Stimulated activated naive CD8-positive, alpha-beta T cell treated with anti-CD3 and anti-CD28 coated beads, Interleukin-15, amount 100 ng/mL, for 72 hours (primary cell): ENCODE measurements around the gene SLC24A4.

Experiments used
- ATAC-seq: fragments of 150-1000 bp; cut with Tn5 transposase; 2 replicates; pipeline ENCODE4 v1.10.0; 2021; ENCODE audit warnings: mild to moderate bottlenecking, moderate library complexity
- DNase-seq, 2 donors: peaks; one replicate each; pipeline ENCODE4 v3.0.0; 2021 to 2022
- H3K27ac Mint-ChIP-seq, 2 donors: one replicate each; pipeline ENCODE4 v1.8.0; 2022; ENCODE audit warnings: mild to moderate bottlenecking in 2 of 2, mixed read lengths in 2 of 2, moderate library complexity in 2 of 2
- H3K27me3 Mint-ChIP-seq: one replicate; pipeline ENCODE4 v1.8.0; 2022; ENCODE audit warnings: mixed read lengths
- H3K4me1 Mint-ChIP-seq: one replicate; pipeline ENCODE4 v1.8.0; 2022; ENCODE audit warnings: mild to moderate bottlenecking, mixed read lengths
- H3K4me3 Mint-ChIP-seq, 2 donors: one replicate each; pipeline ENCODE4 v1.8.0; 2022; ENCODE audit warnings: mild to moderate bottlenecking in 2 of 2, mixed read lengths in 2 of 2, moderate library complexity in 1 of 2
- H3K9me3 Mint-ChIP-seq, 2 donors: one replicate each; pipeline ENCODE4 v1.8.0; 2022; ENCODE audit warnings: mixed read lengths in 2 of 2

The SLC24A4 gene

DNA sequence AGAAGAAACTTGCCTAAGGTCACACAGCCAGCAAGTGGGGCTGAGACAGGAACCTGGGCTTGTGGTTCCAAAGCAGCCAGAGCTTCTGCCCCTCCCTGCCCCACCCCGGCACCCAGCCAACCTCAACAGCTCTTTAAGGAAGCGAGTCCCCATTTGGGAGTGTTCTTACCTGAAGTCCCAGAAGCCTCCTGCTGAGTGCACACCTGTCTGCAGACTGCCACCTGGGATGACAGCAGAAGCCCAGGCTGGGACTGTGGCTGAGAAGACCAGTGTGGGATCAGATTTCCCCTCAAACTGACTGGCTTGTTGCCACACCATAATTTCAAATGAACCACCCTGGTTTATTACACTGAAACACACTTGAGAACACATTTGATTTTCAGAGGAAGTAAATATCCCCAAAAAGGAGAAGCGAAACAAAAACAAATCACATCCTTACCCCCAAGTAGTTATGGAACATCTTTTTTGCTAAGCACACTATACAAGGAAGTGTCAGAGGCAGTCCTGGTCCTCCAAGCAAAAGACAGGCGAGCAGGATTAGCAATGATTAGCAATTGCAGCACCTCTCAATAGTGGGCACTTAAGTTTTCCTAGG is 184.3 kb downstream of the SLC24A4 start:
- Mint-ChIP-seq H3K9me3 (no peaks in the 10 kb centered on the region), H3K4me3 (no peak overlapping the region), H3K4me1 (peaks cover 43% of the 10 kb centered on the region), H3K27me3 (no peaks in the 10 kb centered on the region), H3K27ac (no peak overlapping the region)
- ATAC-seq (no peak), DNase-seq (no peak)

DNA sequence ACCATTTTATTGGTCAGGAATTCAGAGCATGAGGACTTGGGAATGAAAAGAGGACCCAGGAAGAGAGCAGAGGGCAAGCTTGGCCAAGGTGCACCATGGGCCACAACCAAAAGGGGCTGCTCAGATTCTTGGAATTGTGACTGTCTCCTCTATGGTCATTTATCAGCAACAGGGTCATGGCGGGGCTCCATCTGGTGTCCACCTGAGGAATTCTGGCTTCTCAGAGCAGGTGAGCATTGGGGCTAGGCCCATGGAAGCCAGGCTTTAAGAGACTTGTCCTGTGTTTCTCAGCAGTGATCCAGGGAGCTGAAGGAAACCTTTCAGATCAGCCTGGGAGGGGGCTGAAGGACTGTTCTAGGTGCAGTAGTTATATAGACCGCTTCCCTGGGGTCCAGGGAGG is 188.0 kb downstream of the SLC24A4 start:
- H3K4me3 Mint-ChIP-seq: no peak overlapping the region
- no peak for DNase-seq
- no peaks in the 10 kb centered on the region for H3K27me3 Mint-ChIP-seq
- H3K9me3 Mint-ChIP-seq: no peaks in the 10 kb centered on the region
- no peak overlapping the region for H3K27ac Mint-ChIP-seq
- ATAC-seq: no peak
- peaks cover 53% of the 10 kb centered on the region for H3K4me1 Mint-ChIP-seq

DNA sequence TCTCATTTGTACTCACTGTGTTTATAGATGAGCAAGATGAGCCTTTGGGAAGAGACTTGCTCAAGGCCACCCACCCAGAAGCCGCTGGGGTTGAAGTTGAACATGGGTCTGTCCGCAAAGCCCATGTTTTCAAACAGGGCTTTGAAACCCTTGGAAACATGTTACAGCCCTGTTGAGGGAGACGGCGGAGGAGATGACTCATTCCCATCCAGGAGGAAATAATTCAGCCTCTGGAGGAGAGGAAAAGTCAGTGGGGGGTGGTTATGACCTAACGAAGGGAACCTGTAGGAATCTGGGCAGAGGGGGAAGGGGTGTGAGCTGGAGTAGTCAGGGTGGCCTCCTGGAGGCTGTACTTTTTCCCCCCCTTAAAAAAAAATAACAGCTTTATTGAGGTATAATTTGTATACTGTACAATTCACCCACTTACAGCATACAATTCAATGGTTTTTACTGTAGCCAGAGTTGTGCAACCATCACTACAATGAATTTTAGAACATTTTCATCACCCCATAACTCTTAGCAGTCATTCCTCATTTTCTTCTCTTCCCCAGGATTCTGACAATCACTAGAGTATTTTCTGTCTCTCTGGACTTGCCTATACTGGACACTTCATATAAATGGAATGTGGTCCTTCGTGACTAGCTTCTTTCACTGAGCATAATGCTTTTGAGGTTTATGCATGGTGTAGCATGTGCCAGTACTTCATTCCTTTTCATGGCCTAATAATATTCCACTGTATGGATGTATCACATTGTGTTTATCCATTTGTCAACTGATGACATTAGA is 188.7 kb downstream of the SLC24A4 start:
- Mint-ChIP-seq H3K9me3 (no peaks in the 10 kb centered on the region), H3K4me1 (peaks cover 54% of the 10 kb centered on the region), H3K4me3 (no peak overlapping the region), H3K27ac (no peak overlapping the region), H3K27me3 (no peaks in the 10 kb centered on the region)
- no peak for ATAC-seq
- DNase-seq: no peak

DNA sequence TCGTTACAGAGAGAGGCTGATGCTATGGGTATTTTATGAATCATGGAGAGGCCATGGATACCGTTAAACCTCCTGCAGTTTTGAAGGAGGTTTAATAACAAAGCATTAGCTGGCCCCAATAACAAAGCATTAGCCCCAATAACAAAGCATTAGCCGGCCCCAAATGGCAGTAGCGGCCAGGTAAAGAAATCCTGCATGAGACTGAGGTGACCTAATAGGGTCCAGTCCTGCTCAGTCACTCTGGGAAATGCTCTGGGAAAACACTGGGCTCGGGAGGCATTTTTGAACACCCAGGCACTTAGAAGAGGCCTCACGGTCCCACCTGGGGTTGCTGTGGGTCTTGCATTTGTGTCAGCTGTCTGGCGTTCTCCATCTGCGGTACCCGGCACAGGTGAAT is 189.8 kb downstream of the SLC24A4 start:
- H3K27me3 Mint-ChIP-seq: no peaks in the 10 kb centered on the region
- ATAC-seq (peak; percentile 3), DNase-seq (no peak)
- peak overlapping the region; percentile 12 to 19 for H3K27ac Mint-ChIP-seq
- H3K4me1 Mint-ChIP-seq: peaks cover 57% of the 10 kb centered on the region
- no peaks in the 10 kb centered on the region for H3K9me3 Mint-ChIP-seq
- H3K4me3 Mint-ChIP-seq: peak overlapping the region; percentile 77 to 91

DNA sequence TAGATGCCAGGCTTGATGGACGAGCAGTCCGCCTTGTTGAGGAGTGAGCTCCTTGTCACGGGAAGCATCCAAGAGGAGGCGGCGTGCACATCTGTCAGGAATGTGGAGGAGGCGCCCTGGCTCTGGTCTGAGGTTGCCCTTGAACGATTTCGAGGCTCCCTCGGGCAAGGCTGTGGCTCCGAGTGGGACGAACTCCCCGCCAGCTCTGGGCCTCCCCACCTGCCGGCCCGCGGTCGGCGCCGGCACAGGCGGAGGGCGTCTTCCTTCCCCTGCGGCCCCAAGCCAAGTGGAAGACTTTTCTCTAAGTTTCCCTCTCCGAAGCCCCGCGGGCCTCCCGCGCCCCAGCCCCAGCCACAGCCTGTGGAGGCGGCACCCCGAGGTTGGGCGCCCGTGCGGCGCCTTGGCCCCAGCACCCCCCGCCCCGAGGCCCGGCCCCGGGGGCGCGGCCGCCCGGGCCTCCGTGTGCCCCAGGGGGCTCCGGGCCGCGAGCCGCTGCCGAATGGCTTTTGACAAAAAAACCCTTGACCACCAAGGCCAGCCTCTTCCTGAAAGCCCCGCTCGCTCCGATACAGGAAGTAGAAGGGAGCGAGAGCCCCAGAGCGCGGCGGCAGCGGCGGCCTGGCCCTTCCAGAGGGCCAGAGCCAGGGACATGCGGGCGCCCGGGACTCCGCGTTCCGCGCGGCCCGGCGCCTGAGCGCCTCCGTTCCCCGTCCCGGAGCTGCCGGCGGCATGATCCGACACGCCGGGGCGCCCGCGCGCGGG is 190.4 kb downstream of the SLC24A4 start, which contains the start of gene RIN3:
Gene RIN3, plus strand, starts transcription at position 578 of the 762 bp plus-strand sequence. Its CDS starts 152 bp downstream, at position 730.
- no peaks in the 10 kb centered on the region for H3K9me3 Mint-ChIP-seq
- peak within 1 kb of the TSS; percentile 78 to 95 for H3K27ac Mint-ChIP-seq
- H3K4me1 Mint-ChIP-seq: peaks cover 63% of the 10 kb centered on the region
- no peaks in the 10 kb centered on the region for H3K27me3 Mint-ChIP-seq
- peak within 1 kb of the TSS; percentile 77 to 91 for H3K4me3 Mint-ChIP-seq
- ATAC-seq (peak; percentile 76), DNase-seq (peak; percentile 55 to 69)

DNA sequence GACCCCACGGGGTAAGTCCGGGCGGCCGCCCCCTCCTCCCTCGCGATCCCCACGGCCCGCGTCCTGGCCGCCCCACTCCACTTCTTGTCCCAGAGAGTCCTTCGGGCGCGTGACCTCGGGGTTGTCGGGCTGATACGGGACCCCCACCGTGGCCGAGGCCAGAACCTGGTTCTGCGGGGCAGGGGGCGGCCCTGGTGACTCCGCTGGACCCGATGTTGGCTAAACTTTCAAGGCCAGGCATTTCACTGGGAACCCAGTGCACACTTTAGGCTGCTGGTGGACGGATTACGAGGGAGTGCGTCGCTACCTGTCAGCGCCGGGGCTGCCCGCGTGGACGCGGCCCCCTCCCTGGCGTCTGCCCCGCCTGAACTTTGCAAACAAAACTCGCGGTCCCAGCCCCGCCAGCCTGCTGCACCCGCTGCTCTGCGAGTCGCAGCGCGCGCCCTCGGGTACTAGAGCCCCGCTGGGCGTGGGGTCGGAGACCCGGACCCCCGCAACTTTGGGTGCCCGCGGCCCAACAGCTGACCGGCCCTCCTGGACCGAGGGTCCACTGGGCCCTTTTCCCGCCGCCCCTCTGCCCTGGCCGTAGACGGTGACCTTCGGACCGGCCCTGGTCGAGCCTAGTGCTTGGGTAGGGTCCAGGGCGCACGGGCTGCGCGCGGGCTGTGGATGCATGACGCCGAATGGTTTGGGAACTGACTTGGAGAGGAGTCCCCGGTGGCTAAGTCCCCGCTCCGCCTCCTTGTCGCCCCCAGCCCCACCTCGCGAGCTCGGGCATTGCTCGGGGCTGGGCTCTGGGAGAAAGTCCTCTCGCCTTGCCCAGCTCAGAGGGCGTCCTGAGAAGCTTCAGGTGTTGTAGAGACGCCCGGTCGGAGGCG is 191.2 kb downstream of the SLC24A4 start:
- H3K9me3 Mint-ChIP-seq: no peaks in the 10 kb centered on the region
- no peaks in the 10 kb centered on the region for H3K27me3 Mint-ChIP-seq
- peak overlapping the region; percentile 77 to 91 for H3K4me3 Mint-ChIP-seq
- DNase-seq: peak; percentile 39 to 41
- peak overlapping the region; percentile 78 to 95 for H3K27ac Mint-ChIP-seq
- ATAC-seq: peak; percentile 52
- H3K4me1 Mint-ChIP-seq: peaks cover 71% of the 10 kb centered on the region

DNA sequence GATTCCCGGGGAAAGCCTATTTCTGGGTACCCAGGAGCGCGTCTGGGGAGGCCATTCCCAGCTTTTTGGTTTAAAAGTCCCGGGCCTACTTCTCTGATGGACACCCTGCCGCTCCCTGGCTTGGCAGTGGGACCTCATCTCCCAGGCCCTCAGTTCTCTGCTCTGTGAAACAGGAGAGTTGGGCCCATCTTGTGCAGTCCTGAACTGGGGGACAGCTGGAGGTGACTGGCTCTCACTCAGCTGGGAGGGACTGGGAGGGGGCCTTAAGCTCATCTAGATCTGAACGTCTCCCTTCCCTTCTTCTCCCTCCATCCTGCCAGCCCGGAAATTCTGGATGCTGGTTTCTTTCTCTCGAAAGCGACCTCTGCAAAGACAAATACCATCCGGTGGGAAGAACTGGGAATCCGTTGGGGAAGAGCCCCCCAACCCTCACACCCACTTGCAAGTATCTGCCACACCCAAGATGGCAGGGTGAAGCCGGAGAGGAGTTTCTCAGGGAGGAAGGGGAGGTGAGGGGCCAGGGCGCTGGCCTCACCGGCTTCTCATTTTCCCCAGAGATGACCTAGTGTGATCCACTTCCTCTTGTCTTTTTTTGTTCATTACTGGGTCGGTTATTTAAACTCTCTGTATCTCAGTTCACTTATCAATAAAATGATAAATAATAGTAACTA is 192.0 kb downstream of the SLC24A4 start:
- Mint-ChIP-seq H3K27me3 (no peaks in the 10 kb centered on the region), H3K4me1 (peaks cover 76% of the 10 kb centered on the region), H3K9me3 (no peaks in the 10 kb centered on the region), H3K27ac (peak overlapping the region; percentile 42 to 83), H3K4me3 (peak overlapping the region; percentile 77 to 91)
- no peak for ATAC-seq
- DNase-seq: no peak

DNA sequence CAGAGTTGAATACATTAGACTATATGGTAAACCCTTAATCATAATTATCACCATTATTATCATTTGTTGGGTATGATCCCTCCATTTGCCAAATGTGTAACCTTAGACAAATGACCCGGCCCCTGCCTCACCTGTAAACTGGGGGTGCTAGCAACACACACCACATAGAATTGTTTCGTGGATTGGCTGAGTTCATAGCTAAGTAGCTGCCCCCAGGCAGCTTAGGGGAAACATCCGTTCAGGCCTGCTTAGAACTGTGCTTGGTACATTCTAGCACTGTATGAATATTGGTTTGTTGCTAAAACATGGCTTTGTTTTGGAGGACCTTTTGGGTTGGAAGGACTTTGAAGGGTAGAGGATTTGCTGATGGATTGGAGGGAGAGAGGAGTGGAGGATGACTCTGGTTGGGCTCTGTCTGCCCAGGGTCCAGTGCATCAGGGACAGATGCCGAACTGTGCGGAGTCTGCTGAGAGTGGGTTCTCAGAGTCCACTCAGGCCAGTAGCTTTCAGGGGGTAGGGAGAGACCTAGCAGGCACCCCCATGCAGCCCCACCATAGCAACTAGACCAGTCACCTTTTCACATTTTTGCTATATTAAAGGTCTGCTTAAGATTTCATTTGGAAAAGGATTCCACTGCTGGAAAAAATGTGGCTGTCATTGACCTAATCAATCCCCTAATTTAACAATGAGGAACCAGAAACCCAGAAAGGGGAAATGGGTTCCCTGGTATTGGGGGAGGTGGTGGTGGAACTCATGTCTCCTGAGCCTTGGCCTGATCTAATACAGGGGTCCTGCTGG is 192.8 kb downstream of the SLC24A4 start:
- Mint-ChIP-seq H3K27ac (peak overlapping the region; percentile 54 to 83), H3K27me3 (no peaks in the 10 kb centered on the region), H3K9me3 (peaks cover under 1 to 2% of the 10 kb centered on the region in 2 donors), H3K4me3 (peak overlapping the region; percentile 77 to 91), H3K4me1 (peaks cover 79% of the 10 kb centered on the region)
- DNase-seq (no peak), ATAC-seq (no peak)

DNA sequence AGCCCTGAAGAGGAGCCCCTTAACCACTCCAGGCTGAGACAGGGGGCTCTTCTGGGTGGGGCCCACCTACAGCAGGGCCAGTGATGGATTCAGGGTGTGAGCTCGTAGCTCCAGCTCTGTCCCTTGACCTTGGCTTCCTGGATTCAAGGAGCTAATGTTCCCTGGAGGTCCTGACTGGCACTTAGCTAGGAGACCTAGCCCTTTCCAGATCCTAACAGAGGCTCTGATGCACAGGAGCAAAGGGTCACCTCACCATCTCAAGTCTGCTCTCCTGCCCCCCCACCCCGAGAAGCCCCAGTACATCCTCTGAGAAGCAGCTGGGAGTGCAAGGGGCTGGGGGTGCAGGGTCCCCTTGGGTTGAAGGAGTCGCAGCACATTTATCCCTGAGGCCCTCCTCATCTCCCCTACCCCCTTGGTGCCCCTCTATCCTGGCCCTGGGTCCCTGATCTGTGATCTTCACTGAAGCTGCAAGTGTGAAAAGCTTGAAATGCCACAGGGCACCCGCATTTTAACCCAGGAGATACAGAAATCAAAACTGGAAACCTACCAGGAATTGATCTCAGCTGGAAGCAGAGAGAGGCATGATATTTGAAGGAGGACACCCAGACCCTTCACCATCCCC is 193.5 kb downstream of the SLC24A4 start:
- ATAC-seq (no peak), DNase-seq (no peak)
- Mint-ChIP-seq H3K27ac (peak overlapping the region; percentile 27 to 31), H3K4me3 (peak overlapping the region; percentile 77 to 91), H3K27me3 (no peaks in the 10 kb centered on the region), H3K4me1 (peaks cover 81% of the 10 kb centered on the region), H3K9me3 (peaks cover 8 to 9% of the 10 kb centered on the region in 2 donors)

DNA sequence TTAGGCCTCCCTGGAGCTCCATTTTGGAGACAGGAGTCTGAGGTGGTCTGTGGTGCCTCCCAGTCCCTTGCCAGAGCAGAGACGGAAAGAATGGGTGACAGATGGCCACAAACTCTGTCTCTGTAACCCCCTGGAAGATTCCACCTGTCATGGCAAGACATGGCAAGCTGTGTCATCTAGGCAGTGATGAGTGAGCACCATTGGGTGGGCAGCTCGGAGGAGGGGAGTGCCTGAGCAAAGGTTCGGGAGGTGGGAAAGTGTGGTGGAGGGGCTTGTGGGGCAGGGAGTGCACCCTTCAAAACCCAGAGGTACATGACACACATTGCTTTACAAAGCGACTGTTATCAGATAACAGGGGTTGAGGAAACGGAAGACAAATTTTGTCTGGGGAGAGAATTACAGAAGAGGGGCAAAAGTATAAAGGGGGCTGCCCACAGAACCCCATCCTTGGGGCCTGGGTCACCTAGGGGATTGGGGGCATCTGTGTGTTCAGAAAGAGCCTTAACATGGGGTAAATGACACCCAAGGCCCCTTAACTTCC is 194.1 kb downstream of the SLC24A4 start:
- Mint-ChIP-seq H3K4me3 (peak overlapping the region; percentile 77 to 91), H3K4me1 (peaks cover 81% of the 10 kb centered on the region), H3K9me3 (peaks cover 9 to 13% of the 10 kb centered on the region in 2 donors), H3K27me3 (no peaks in the 10 kb centered on the region), H3K27ac (peak overlapping the region; percentile 10 to 14)
- peak in 1 of 2 donors; percentile 42 for DNase-seq
- ATAC-seq: peak; percentile 22

DNA sequence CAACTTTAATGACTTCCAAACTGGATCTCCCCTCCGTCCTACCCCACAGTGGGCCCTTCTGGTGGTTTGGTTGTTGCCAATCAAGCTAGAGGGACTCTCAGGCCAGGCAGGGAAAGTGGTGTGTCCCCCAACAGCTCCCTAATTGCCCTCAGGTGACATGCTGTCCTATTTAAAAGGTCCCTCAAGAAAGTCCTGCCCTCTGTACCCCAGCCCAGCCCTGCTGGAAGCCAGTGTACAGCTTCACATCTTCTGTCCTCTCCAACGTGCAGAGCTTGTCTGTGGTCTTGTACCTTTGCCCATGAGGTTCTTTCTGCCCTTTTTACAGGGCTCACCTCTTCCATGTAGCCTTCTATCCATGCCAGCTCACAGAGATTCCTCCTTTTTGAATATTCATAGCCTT is 194.8 kb downstream of the SLC24A4 start:
- ATAC-seq (no peak), DNase-seq (no peak)
- H3K4me1 Mint-ChIP-seq: peaks cover 80% of the 10 kb centered on the region
- peak overlapping the region in 1 of 2 donors; percentile 30 for H3K4me3 Mint-ChIP-seq
- H3K27ac Mint-ChIP-seq: no peak overlapping the region
- no peaks in the 10 kb centered on the region for H3K27me3 Mint-ChIP-seq
- H3K9me3 Mint-ChIP-seq: peaks cover 9 to 13% of the 10 kb centered on the region in 2 donors

DNA sequence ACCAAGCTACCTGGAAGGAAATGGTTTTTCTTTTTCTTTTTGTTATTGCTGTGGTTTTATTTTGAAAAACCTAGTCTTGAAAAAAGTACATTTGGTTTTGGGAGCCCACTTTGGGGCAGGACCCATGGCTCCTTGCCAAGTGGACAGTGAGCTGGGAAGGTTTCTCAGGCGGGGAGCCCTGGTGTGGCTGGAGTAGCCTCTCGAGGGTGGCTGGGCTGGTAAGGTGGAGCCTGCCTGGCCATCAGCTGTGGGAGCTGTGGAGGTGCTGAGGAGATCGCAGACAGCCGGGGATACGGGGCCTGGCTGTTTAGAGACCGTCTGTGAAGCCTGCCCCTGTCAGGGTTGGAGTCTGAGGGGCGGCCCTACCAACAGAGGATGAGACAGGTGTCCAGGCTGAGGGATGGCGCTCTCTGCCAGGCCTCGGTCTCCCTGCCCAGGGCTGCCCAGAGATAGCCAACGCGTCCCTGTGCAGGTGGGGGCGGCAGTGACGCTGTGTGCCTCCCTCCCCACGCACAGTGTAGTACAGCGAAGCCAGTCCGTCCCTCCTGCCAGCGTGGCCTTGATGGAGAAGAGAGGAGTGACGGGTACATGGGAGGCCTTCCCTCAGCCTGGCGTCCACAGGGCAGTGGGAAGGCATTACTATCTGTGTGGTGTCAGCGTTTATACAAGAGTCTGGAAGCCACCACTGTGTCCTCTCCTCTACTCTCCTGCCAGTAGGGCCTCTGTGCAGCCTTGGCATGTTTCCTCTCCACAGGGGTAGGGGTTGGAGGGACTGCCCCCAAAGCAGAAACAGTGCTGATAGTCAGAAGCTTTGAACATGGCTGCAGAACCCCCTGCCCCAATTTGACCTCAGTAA is 196.5 kb downstream of the SLC24A4 start:
- ATAC-seq: peak; percentile 52
- DNase-seq: no peak
- H3K4me3 Mint-ChIP-seq: peak overlapping the region; percentile 7 to 40
- peak overlapping the region; percentile 67 to 79 for H3K27ac Mint-ChIP-seq
- H3K27me3 Mint-ChIP-seq: no peaks in the 10 kb centered on the region
- peaks cover 9 to 13% of the 10 kb centered on the region in 2 donors for H3K9me3 Mint-ChIP-seq
- peaks cover 91% of the 10 kb centered on the region for H3K4me1 Mint-ChIP-seq
